Fibroblast of lung (primary cell): ENCODE measurements around the gene LRMDA.

Experiments
- EZH2 ChIP-seq: IDR thresholded peaks from 2 replicates; pipeline ENCODE4 v1.5.1; 2012; ENCODE audit warnings: low read length, control low read depth, mild to moderate bottlenecking; ENCODE audit errors: missing control alignments
- TF ChIP-seq, protein P1 (sequence below), 2 donors: IDR thresholded peaks in 1 of 2; conservative IDR thresholded peaks in 1 of 2; 1 replicate in 1 of 2; 2 replicates in 1 of 2; pipeline ENCODE4 v1.5.1; 2011 to 2012; ENCODE audit warnings: low read length in 2 of 2, control low read depth in 1 of 2, inconsistent platforms in 1 of 2, low read depth in 1 of 2, mild to moderate bottlenecking in 1 of 2

DNA sequence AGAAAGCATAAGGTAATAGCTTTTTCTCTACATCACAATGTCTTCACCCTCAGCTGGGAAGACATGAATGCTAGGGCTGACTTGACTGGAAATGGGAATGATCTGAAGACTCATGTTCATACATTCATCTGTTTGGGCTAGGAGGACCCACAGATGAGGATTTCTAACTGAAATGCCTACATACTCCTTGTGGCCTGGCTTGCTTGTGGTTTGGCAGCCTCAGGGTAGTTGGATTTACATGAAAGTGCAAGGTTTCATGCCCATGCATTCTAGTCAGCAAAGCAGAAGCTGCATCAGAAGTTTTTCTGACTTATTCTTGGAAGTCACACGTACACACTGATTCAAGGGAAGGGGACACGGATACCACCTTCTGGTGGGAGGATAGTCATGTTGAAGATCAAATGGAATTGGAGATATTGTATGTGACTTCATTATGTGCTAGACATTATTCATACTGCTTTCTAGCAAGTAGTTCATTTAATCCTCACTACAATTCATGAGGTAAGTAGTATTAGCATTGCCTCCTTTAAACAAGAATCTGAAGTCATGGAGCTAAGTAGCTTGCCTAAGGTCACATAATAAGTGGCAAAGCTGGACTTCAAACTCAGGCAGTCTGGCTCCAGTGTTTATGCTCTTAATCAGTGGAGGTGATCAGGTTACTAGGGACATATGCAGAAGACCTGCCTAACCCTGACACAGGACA lies 957.0 kb downstream of the LRMDA start:
- TF ChIP-seq, protein P1, sequence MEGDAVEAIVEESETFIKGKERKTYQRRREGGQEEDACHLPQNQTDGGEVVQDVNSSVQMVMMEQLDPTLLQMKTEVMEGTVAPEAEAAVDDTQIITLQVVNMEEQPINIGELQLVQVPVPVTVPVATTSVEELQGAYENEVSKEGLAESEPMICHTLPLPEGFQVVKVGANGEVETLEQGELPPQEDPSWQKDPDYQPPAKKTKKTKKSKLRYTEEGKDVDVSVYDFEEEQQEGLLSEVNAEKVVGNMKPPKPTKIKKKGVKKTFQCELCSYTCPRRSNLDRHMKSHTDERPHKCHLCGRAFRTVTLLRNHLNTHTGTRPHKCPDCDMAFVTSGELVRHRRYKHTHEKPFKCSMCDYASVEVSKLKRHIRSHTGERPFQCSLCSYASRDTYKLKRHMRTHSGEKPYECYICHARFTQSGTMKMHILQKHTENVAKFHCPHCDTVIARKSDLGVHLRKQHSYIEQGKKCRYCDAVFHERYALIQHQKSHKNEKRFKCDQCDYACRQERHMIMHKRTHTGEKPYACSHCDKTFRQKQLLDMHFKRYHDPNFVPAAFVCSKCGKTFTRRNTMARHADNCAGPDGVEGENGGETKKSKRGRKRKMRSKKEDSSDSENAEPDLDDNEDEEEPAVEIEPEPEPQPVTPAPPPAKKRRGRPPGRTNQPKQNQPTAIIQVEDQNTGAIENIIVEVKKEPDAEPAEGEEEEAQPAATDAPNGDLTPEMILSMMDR (conservative IDR thresholded peaks at IDR 0.05 in 1 of 2, IDR thresholded peaks at IDR 0.05 in 1 of 2; ENCODE audit: low read depth in 1 of 2, low read length in 2 of 2), result no peak
- TF ChIP-seq EZH2, result no peak
